Fibroblast of lung (primary cell): Measurements from ENCODE around the gene ADCY3. TPM values are rescaled to one million over a fixed set of nuclear protein-coding genes. Genes with fewer than 3 reads are reported as not detected.

Experiments
- DNase-seq, 2 donors: peaks; one replicate each; pipeline versions ENCODE4 v3.0.0 to v3.0.0-alpha.2; 2010; ENCODE audit warnings: low read depth in 2 of 2
- H2AFZ ChIP-seq: 2 replicates; pipeline ENCODE4 v1.5.1; 2012; ENCODE audit warnings: low read length, control low read depth, inconsistent platforms
- H3K27ac ChIP-seq: 2 replicates; pipeline ENCODE4 v1.5.1; 2011; ENCODE audit warnings: low read length, control low read depth; ENCODE audit not compliant: insufficient read depth
- H3K27me3 ChIP-seq: 2 replicates; pipeline ENCODE4 v1.5.1; 2011; ENCODE audit warnings: mild to moderate bottlenecking, low read length; ENCODE audit not compliant: control insufficient read depth, insufficient read depth
- H3K36me3 ChIP-seq: 2 replicates; pipeline ENCODE4 v1.5.1; 2011; ENCODE audit warnings: low read length; ENCODE audit not compliant: control insufficient read depth, insufficient read depth
- H3K4me1 ChIP-seq: 2 replicates; pipeline ENCODE4 v1.5.1; 2011; ENCODE audit warnings: low read length; ENCODE audit not compliant: control insufficient read depth, insufficient read depth; ENCODE audit errors: extremely low read depth
- H3K4me2 ChIP-seq: 2 replicates; pipeline ENCODE4 v1.5.1; 2011; ENCODE audit warnings: low read length, control low read depth; ENCODE audit not compliant: insufficient read depth; ENCODE audit errors: extremely low read depth
- H3K4me3 ChIP-seq, 4 experiments: fragments of 200-600 bp in 1 of 4; sonication (generic) in 1 of 4; replicated peaks in 1 of 4; 2 replicates each; pipeline ENCODE4 v1.5.1; 2011 to 2016; ENCODE audit warnings: low read length in 4 of 4, low read depth in 3 of 4, mild to moderate bottlenecking in 3 of 4, control low read depth in 2 of 4, inconsistent platforms in 1 of 4, mixed read lengths in 1 of 4; ENCODE audit not compliant: insufficient read depth in 1 of 4; ENCODE audit errors: control extremely low read depth in 1 of 4
- H3K79me2 ChIP-seq: 2 replicates; pipeline ENCODE4 v1.5.1; 2012; ENCODE audit warnings: mild to moderate bottlenecking, low read length, inconsistent platforms; ENCODE audit not compliant: control insufficient read depth, insufficient read depth
- H3K9ac ChIP-seq: 2 replicates; pipeline ENCODE4 v1.5.1; 2011; ENCODE audit warnings: mild to moderate bottlenecking, low read length, control low read depth; ENCODE audit not compliant: insufficient read depth
- H3K9me3 ChIP-seq: 2 replicates; pipeline ENCODE4 v1.5.1; 2012; ENCODE audit warnings: low read depth, low read length; ENCODE audit not compliant: control insufficient read depth, insufficient read depth
- H4K20me1 ChIP-seq: 2 replicates; pipeline ENCODE4 v1.5.1; 2011; ENCODE audit warnings: low read length; ENCODE audit not compliant: control insufficient read depth, insufficient read depth; ENCODE audit errors: extremely low read depth
- EZH2 ChIP-seq: IDR thresholded peaks from 2 replicates; pipeline ENCODE4 v1.5.1; 2012; ENCODE audit warnings: low read length, control low read depth, mild to moderate bottlenecking; ENCODE audit errors: missing control alignments
- polyA plus RNA-seq, 2 donors: library from polyadenylated mRNA; depleted of rRNA in 1 of 2; stranded (reverse) in 1 of 2; unstranded in 1 of 2; fragments of >200 nt; gene quantifications; 2 replicates each; pipeline ENCODE4 v1.2.1, GENCODE V29; 2011 to 2012; ENCODE audit warnings: missing spikeins in 1 of 2
- total RNA-seq: library from RNA; depleted of rRNA; stranded (reverse); fragments of >200 nt; gene quantifications from 2 replicates; pipeline ENCODE4 v1.2.1, GENCODE V29; 2014
- TF ChIP-seq, protein P1 (sequence below), 2 donors: IDR thresholded peaks in 1 of 2; conservative IDR thresholded peaks in 1 of 2; 1 replicate in 1 of 2; 2 replicates in 1 of 2; pipeline ENCODE4 v1.5.1; 2011 to 2012; ENCODE audit warnings: low read length in 2 of 2, control low read depth in 1 of 2, inconsistent platforms in 1 of 2, low read depth in 1 of 2, mild to moderate bottlenecking in 1 of 2

ADCY3 gene
- total and polyA plus RNA-seq, 2 donors (not counting 1 experiment from before 2014, with no cell fraction given), result 33.0 to 90.2 TPM

DNA sequence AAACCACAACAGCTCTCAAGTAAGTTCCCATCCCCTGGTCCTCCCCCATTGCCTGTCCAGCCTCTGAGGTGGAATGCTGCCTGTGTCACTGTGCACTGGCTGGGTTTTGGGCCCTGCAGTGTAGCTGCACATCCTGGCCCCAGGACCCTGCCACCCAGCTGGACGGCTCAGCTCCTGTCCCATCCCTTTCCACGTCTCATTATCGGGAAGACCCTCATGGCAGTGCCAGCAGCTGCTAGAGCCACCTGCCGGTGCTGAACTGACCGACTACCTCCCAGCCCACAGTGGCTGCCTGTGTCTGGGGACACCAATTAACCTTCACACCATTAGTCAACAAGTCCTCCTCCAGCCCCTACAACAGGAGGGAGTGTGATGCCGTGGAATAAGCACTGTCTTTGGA lies 31.9 kb downstream of the ADCY3 start:
- Histone ChIP-seq H3K36me3 (no peaks in the 10 kb centered on the region), H3K27ac (no peak overlapping the region), H3K4me1 (peaks cover 2% of the 10 kb centered on the region), H3K4me2 (no peak overlapping the region), H3K9ac (no peak overlapping the region), H2AFZ (no peak overlapping the region), H3K9me3 (no peaks in the 10 kb centered on the region), H4K20me1 (no peaks in the 10 kb centered on the region), H3K27me3 (no peaks in the 10 kb centered on the region), H3K4me3 (no peak overlapping the region), H3K79me2 (no peaks in the 10 kb centered on the region)
- TF ChIP-seq EZH2, result no peak
- TF ChIP-seq, protein P1, sequence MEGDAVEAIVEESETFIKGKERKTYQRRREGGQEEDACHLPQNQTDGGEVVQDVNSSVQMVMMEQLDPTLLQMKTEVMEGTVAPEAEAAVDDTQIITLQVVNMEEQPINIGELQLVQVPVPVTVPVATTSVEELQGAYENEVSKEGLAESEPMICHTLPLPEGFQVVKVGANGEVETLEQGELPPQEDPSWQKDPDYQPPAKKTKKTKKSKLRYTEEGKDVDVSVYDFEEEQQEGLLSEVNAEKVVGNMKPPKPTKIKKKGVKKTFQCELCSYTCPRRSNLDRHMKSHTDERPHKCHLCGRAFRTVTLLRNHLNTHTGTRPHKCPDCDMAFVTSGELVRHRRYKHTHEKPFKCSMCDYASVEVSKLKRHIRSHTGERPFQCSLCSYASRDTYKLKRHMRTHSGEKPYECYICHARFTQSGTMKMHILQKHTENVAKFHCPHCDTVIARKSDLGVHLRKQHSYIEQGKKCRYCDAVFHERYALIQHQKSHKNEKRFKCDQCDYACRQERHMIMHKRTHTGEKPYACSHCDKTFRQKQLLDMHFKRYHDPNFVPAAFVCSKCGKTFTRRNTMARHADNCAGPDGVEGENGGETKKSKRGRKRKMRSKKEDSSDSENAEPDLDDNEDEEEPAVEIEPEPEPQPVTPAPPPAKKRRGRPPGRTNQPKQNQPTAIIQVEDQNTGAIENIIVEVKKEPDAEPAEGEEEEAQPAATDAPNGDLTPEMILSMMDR (conservative IDR thresholded peaks at IDR 0.05 in 1 of 2, IDR thresholded peaks at IDR 0.05 in 1 of 2; ENCODE audit: low read depth in 1 of 2, low read length in 2 of 2), result no peak
- DNase-seq, result no peak

DNA sequence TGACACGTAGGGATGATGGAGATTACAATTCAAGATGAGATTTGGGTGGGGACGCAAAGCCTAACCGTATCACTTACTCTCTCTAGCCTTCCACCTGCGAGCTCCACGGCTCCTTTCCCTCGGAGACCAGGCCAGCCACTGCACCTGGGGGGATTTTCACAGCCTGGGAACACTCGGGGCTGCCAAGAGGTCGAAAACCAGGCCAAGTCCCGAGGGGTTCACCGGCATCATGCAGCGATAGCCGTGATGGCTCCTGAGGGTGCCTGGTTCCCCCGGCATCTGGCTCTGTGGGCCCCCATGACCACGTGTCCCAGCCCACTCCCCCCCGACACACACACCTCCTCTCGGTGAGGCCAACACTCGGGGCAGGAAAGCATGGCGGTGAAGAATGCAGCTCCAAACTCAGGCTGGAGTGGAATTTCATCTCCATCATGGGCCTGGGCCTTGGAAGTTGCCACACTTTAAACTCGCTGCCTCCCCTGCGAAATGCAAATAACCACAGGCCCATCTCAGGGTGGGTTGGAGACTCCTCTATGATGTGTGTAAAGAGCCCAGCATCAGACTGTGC lies 32.6 kb downstream of the ADCY3 start:
- Histone ChIP-seq H3K9me3 (no peaks in the 10 kb centered on the region), H3K4me1 (peaks cover 2% of the 10 kb centered on the region), H3K27me3 (no peaks in the 10 kb centered on the region), H2AFZ (no peak overlapping the region), H4K20me1 (no peaks in the 10 kb centered on the region), H3K79me2 (no peaks in the 10 kb centered on the region), H3K36me3 (no peaks in the 10 kb centered on the region), H3K27ac (no peak overlapping the region), H3K9ac (no peak overlapping the region), H3K4me2 (no peak overlapping the region), H3K4me3 (no peak overlapping the region)
- no peak for DNase-seq
- TF ChIP-seq EZH2, result no peak
- TF ChIP-seq, protein P1 (conservative IDR thresholded peaks at IDR 0.05 in 1 of 2, IDR thresholded peaks at IDR 0.05 in 1 of 2; ENCODE audit: low read depth in 1 of 2, low read length in 2 of 2), result no peak

DNA sequence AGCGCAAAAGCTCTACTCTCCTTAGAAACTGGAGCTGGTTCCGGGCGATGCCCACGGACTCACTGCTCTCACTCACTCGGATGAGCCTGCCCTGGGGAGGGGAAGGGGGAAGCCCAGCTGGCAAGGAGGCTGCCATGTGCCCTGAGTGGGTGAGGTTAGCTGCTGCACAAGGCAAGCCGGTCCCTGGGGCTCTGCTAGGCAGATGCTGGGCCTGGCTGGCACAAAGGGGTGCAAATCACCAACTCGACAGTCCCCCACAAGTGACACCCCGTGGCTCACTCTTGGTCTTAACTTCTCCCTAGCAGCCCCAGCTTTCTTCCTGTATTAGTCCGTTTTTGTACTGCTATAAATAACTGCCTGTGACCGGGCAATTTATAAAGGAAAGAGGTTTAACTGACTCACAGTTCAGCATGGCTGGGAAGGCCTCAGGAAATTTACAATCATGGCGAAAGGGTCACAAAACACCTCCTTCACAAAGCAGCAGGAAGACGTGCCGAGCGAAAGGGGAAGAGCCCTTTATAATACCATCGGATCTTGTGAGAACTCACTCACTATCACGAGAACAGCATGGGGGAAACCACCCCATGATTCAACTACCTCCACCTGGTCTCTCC lies 33.2 kb downstream of the ADCY3 start:
- Histone ChIP-seq H2AFZ (no peak overlapping the region), H3K27ac (peak overlapping the region; percentile 43), H3K36me3 (no peaks in the 10 kb centered on the region), H4K20me1 (no peaks in the 10 kb centered on the region), H3K9ac (no peak overlapping the region), H3K4me3 (no peak overlapping the region), H3K27me3 (no peaks in the 10 kb centered on the region), H3K9me3 (no peaks in the 10 kb centered on the region), H3K4me1 (peaks cover 2% of the 10 kb centered on the region), H3K4me2 (no peak overlapping the region), H3K79me2 (no peaks in the 10 kb centered on the region)
- TF ChIP-seq, protein P1 (conservative IDR thresholded peaks at IDR 0.05 in 1 of 2, IDR thresholded peaks at IDR 0.05 in 1 of 2; ENCODE audit: low read depth in 1 of 2, low read length in 2 of 2), result no peak
- TF ChIP-seq EZH2, result no peak
- peak in 1 of 2 donors; percentile 24 for DNase-seq
